COR-L47 (cell line): ENCODE results near the gene ELAVL3.
"Not testable (repeated sequence)": the region's sequence is repeated elsewhere in the genome, so short reads cannot be mapped to it uniquely, and the experiment has no call there.

Source experiments
- DNase-seq: peaks from one replicate; lab custom pipeline; 2025; lab: John Stamatoyannopoulos, UW

ELAVL3 gene

GRCh38 chr19:11406703-11407236 is 74.1 kb downstream of the ELAVL3 start:
- not testable (repeated sequence) for DNase-seq

GRCh38 chr19:11405846-11406643 is 74.8 kb downstream of the ELAVL3 start:
- DNase-seq = no peak

GRCh38 chr19:11404588-11405222 is 76.1 kb downstream of the ELAVL3 start:
- no peak for DNase-seq

GRCh38 chr19:11401808-11402543 is 78.9 kb downstream of the ELAVL3 start:
- no peak for DNase-seq
